OCI-LY7 (cell line): ENCODE measurements around the gene NOL9. TPM values are rescaled to one million over a fixed set of nuclear protein-coding genes. Genes with fewer than 3 reads are reported as not detected.

Source experiments
- BruUV-seq: library from RNA; stranded (reverse); fragments of 400-500 nt; replicated peaks from 2 replicates; lab custom pipeline; 2021; lab: Mats Ljungman, UMichigan
- CTCF ChIA-PET: fragments of 300-600 bp; sonication (Branson Sonifier 250); formaldehyde crosslinking; loops from one replicate; lab custom pipeline; 2022; ENCODE audit warnings: antibody characterized with exemption; ENCODE audit not compliant: unreplicated experiment; lab: Charles Lee
- POLR2A ChIA-PET: fragments of 300-600 bp; sonication (Branson Sonifier 250); formaldehyde crosslinking; loops from one replicate; lab custom pipeline; 2022; ENCODE audit warnings: antibody characterized with exemption; lab: Charles Lee
- DNase-seq: peaks from one replicate; pipeline ENCODE4 v3.0.0-alpha.2; 2015; ENCODE audit warnings: low spot score
- H2AFZ ChIP-seq: fragments of 200-600 bp; sonication (generic), shearing (Covaris generic); 2 replicates; pipeline ENCODE4 v1.6.1; 2014; ENCODE audit warnings: mild to moderate bottlenecking, antibody characterized with exemption, low read length, moderate library complexity
- H3K27ac ChIP-seq: fragments of 200-600 bp; sonication (generic); 2 replicates; pipeline ENCODE4 v1.5.1; 2014; ENCODE audit warnings: mixed run types, low read depth, mild to moderate bottlenecking, moderate library complexity, low read length, inconsistent platforms; ENCODE audit not compliant: poor library complexity, severe bottlenecking
- H3K36me3 ChIP-seq: fragments of 200-600 bp; sonication (generic); 2 replicates; pipeline ENCODE4 v1.6.1; 2014; ENCODE audit warnings: mild to moderate bottlenecking, antibody characterized with exemption, low read length, moderate library complexity, mixed read lengths; ENCODE audit not compliant: insufficient read depth
- H3K4me1 ChIP-seq: fragments of 200-600 bp; sonication (generic); 2 replicates; pipeline ENCODE4 v1.5.1; 2014; ENCODE audit warnings: mild to moderate bottlenecking, low read length; ENCODE audit not compliant: insufficient read depth, poor library complexity, severe bottlenecking
- H3K4me2 ChIP-seq: fragments of 200-600 bp; sonication (generic); 2 replicates; pipeline ENCODE4 v1.6.1; 2014; ENCODE audit warnings: mild to moderate bottlenecking, low read length
- H3K4me3 ChIP-seq: fragments of 200-600 bp; sonication (generic); 2 replicates; pipeline ENCODE4 v1.5.1; 2014; ENCODE audit warnings: mild to moderate bottlenecking, low read depth, low read length; ENCODE audit not compliant: poor library complexity, severe bottlenecking
- H3K79me2 ChIP-seq: fragments of 200-600 bp; sonication (generic); 2 replicates; pipeline ENCODE4 v1.6.1; 2016; ENCODE audit warnings: low read depth, mild to moderate bottlenecking, low read length, moderate library complexity, mixed read lengths; ENCODE audit not compliant: insufficient read depth
- H3K9me2 ChIP-seq: fragments of 200-600 bp; sonication (generic); 2 replicates; pipeline ENCODE4 v1.6.1; 2016; ENCODE audit warnings: mild to moderate bottlenecking, low read length, mixed read lengths; ENCODE audit not compliant: insufficient read depth
- H3K9me3 ChIP-seq: fragments of 200-600 bp; sonication (generic); 2 replicates; pipeline ENCODE4 v1.6.1; 2014; ENCODE audit warnings: mild to moderate bottlenecking, mixed run types, low read length, mixed read lengths
- H4K20me1 ChIP-seq: fragments of 200-600 bp; sonication (generic); 2 replicates; pipeline ENCODE4 v1.6.1; 2014; ENCODE audit warnings: mild to moderate bottlenecking, antibody characterized with exemption, low read length, moderate library complexity, mixed read lengths; ENCODE audit not compliant: insufficient read depth
- CTCF ChIP-seq: fragments of 200-600 bp; sonication (generic); conservative IDR thresholded peaks from 2 replicates; pipeline ENCODE4 v1.5.1; 2014; ENCODE audit warnings: mild to moderate bottlenecking, antibody characterized with exemption, low read length, moderate library complexity, mixed read lengths
- EZH2phosphoT487 ChIP-seq: fragments of 200-600 bp; sonication (generic); IDR thresholded peaks from 2 replicates; pipeline ENCODE4 v1.6.1; 2018; ENCODE audit warnings: low read depth, borderline replicate concordance, mild to moderate bottlenecking, mixed run types, antibody characterized with exemption, low read length, moderate library complexity, mixed read lengths
- intact Hi-C: fragments of 100-400 bp; cut with micrococcal nuclease; formaldehyde crosslinking; loops from one replicate; pipeline ENCODE4 v1.10.0; 2022; ENCODE audit not compliant: unreplicated experiment
- total RNA-seq, 2 experiments: library from RNA; depleted of rRNA in 1 of 2; stranded (reverse); fragments of >200 nt in 1 of 2; shearing (Covaris generic) in 1 of 2; gene quantifications; 2 replicates each; pipeline ENCODE4 v1.2.3, GENCODE V29; 2014 to 2022

NOL9 gene
- total RNA-seq, 2 experiments from 2014 or later: 39.1 to 58.8 TPM

DNA sequence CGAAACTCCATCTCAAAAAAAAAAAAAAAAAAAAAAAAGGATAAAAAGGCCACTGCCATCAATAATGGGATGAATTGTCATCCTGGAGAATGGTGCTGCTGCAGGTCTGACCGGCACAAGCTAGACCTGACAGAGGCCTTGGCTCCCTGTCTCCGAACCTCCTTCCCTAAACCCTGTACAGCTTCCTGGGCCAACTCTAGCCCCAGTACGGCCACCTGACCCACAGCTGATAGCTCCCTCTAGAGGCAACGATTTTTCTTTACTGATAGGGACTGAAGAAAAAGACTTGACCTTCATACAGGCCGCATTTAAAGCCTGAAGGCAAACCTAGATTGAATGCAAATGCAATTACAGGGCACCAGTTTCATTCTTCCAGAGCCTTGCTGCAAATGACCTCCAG is 30.7 kb downstream of the NOL9 start:
- BruUV-seq: no TSS peak
- no peak overlapping the region for H3K4me3 ChIP-seq

GRCh38 chr1:6521536-6521935 is 32.8 kb downstream of the NOL9 start:
- Histone ChIP-seq H3K4me3 (no peak overlapping the region), H4K20me1 (no peaks in the 10 kb centered on the region), H3K79me2 (no peaks in the 10 kb centered on the region), H3K9me2 (no peaks in the 10 kb centered on the region), H3K4me2 (no peak overlapping the region), H3K9me3 (no peaks in the 10 kb centered on the region), H3K4me1 (no peaks in the 10 kb centered on the region), H3K36me3 (peaks cover 27% of the 10 kb centered on the region), H3K27ac (no peak overlapping the region), H2AFZ (no peak overlapping the region)
- ChIA-PET POLR2A (interaction anchor here (0.7 to 1.1 kb wide), 2 partner anchors 8 to 9 kb away, joined by 3 read pairs; no protein-coding TSS in a partner anchor), CTCF (no interaction called here)
- intact Hi-C loops: loop anchor here (5.0 kb wide), 1 partner anchor 34 kb away; no protein-coding TSS in a partner anchor
- BruUV-seq: TSS peak; percentile 63
- DNase-seq: no peak
- no peak for TF ChIP-seq EZH2phosphoT487
- no peak for TF ChIP-seq CTCF

More for the DNA sequence above, 30.7 kb downstream of the NOL9 start:
- CTCF ChIA-PET: interaction anchor here (0.5 kb wide), 1 partner anchor 396 kb away, joined by 4 read pairs; no protein-coding TSS in a partner anchor
- intact Hi-C loops: loop anchor here (5.0 kb wide), 1 partner anchor 36 kb away; no protein-coding TSS in a partner anchor
- Histone ChIP-seq H4K20me1 (no peaks in the 10 kb centered on the region), H3K9me2 (no peaks in the 10 kb centered on the region), H3K4me2 (no peak overlapping the region), H3K9me3 (no peaks in the 10 kb centered on the region), H2AFZ (no peak overlapping the region), H3K27ac (no peak overlapping the region), H3K79me2 (no peaks in the 10 kb centered on the region), H3K4me1 (no peaks in the 10 kb centered on the region), H3K36me3 (peaks cover 47% of the 10 kb centered on the region)
- POLR2A ChIA-PET: interaction anchor here (0.7 kb wide), 2 partner anchors 29 to 181 kb away, joined by 3 to 7 read pairs; no protein-coding TSS in a partner anchor
- peak; percentile 34 for DNase-seq
- TF ChIP-seq EZH2phosphoT487 (no peak), CTCF (peak; percentile 78)

GRCh38 chr1:6519935-6520671 is 34.2 kb downstream of the NOL9 start:
- POLR2A ChIA-PET: no interaction called here
- no peaks in the 10 kb centered on the region for H3K79me2 ChIP-seq
- no peak overlapping the region for H3K27ac ChIP-seq
- no peak overlapping the region for H3K4me2 ChIP-seq
- no peaks in the 10 kb centered on the region for H3K9me3 ChIP-seq
- DNase-seq: no peak
- H3K9me2 ChIP-seq: no peaks in the 10 kb centered on the region
- no TSS peak for BruUV-seq
- peaks cover 12% of the 10 kb centered on the region for H3K36me3 ChIP-seq
- no peaks in the 10 kb centered on the region for H4K20me1 ChIP-seq
- no peak overlapping the region for H2AFZ ChIP-seq
- CTCF ChIA-PET: no interaction called here
- TF ChIP-seq EZH2phosphoT487 (no peak), CTCF (no peak)
- no peak overlapping the region for H3K4me3 ChIP-seq
- intact Hi-C loops: loop anchor here (5.0 kb wide), 1 partner anchor 33 kb away; no protein-coding TSS in a partner anchor
- H3K4me1 ChIP-seq: no peaks in the 10 kb centered on the region
